NCI-H526 treated with DMSO at 0.1 percent for 48 hours (cell line): ENCODE data around the gene EIF4H.
"Not testable (repeated sequence)": the region's sequence is repeated elsewhere in the genome, so short reads cannot be mapped to it uniquely, and the experiment has no call there.

Experiments
- DNase-seq: peaks from one replicate; lab custom pipeline; 2025; lab: John Stamatoyannopoulos, UW

Gene EIF4H

GRCh38 chr7:74199551-74200355, 25.6 kb downstream of the EIF4H start:
- DNase-seq = no peak

- DNase-seq = no peak
Observed at GRCh38 chr7:74202841-74203556, 28.8 kb downstream of the EIF4H start.

DNA sequence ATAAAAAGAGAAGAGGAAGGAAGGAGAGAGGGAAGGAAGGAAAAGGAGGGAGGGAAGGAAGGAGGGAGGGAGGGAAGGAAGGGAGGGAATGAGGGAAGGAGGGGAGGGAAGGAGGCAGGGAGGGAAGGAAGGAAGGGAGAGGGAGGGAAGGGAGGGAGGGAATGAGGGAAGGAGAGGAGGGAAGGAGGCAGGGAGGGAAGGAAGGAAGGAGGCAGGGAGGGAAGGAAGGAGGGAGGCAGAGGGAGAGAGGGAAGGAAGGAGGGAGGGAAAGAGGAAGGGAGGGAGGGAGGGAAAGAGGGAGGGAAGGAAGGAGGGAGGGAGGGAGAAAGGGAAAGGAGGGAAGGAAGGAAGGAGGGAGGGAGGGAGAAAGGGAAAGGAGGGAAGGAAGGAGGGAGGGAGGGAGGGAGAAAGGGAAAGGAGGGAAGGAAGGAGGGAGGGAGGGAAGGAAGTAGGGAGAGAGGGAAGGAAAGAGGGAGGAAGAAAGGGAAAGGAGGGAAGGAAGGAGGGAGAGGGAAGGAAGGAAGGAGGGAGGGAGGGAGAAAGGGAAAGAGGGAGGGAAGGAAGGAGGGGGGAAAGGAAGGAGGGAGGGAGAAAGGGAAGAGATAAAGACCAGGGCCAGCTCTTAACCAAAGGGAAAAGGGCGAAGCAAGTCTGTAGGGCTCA, 29.9 kb downstream of the EIF4H start:
- no peak for DNase-seq

DNA sequence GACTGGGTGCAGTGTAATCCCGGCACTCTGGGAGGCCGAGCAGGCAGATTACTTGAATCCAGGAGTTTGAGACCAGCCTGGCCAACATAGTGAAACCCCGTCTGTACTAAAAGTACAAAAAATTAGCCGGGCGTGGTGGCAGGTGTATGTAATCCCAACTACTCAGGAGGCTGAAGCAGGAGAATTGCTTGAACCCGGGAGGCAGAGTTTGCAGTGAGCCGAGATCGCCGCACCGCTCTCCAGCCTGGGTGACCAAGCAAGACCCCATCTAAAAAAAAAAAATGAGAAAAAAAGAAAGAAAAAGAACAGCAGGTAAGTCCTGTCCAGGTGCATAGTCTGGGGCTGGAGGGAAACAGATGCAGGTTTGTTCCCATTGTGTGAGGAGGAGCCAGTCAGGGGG, 31.9 kb downstream of the EIF4H start:
- DNase-seq = not testable (repeated sequence)

DNA sequence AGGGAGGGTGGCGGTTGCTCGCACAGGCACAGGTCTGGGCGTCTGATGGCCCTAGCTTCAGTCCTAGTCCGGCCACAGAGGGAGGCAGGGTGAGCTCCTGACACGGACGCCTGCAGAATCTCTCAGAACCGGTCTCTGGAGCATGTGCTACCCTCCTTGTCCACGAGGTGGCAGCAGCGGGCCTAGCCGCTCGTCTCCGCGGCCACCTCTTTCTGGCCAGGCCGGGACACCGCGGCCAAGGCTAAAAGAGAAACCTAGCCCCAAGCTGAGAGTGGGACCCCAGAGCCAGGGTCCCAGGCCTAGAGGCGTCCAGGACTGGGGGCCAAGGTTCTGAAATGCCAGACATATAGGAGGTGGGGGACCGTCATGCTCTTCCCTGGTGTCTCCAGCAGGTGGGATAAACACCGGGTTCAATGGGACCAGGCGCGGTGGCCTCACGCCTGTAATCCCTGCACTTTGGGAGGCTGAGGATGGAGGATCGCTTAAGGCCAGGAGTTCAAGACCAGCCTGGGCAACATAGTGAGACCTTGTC, 32.5 kb downstream of the EIF4H start:
- no peak for DNase-seq

DNA sequence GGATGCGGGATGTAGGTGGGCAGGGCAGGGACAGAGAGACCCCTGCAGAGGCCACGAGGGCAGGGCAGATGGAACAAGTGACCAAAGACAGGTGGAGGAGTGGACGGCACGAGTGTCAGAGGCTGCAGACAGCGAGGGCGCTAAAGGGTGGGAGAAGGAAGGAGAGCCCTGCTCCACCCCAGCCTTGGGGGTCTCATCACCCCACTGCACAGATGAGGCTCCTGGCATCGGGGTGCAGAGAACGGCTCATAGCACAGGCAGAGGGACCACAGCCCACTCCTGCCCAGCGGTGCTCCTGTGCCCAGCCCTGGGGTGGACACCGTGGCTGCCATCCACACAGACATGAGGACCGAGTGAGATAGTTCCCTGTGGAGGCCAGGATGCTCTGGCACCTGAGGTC, 33.4 kb downstream of the EIF4H start:
- no peak for DNase-seq

DNA sequence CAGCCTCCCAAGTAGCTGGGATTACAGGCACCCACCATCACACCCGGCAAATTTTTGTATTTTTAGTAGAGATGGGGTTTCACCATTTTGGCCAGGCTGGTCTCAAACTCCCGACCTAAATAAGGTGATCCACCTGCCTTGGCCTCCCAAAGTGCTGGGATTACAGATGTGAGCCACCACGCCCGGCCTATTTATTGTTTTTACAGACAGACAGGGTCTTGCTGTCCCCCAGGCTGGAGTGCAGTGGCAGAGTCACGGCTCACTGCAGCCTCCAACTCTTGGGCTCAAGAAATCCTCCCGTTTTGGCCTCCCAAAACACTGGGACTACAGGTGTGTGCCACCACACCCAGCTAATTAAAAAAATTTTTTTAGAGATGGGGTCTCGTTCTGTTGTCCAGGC, 34.1 kb downstream of the EIF4H start:
- DNase-seq = not testable (repeated sequence)

- no peak for DNase-seq
Observed at GRCh38 chr7:74212661-74213060, 38.5 kb downstream of the EIF4H start.

DNA sequence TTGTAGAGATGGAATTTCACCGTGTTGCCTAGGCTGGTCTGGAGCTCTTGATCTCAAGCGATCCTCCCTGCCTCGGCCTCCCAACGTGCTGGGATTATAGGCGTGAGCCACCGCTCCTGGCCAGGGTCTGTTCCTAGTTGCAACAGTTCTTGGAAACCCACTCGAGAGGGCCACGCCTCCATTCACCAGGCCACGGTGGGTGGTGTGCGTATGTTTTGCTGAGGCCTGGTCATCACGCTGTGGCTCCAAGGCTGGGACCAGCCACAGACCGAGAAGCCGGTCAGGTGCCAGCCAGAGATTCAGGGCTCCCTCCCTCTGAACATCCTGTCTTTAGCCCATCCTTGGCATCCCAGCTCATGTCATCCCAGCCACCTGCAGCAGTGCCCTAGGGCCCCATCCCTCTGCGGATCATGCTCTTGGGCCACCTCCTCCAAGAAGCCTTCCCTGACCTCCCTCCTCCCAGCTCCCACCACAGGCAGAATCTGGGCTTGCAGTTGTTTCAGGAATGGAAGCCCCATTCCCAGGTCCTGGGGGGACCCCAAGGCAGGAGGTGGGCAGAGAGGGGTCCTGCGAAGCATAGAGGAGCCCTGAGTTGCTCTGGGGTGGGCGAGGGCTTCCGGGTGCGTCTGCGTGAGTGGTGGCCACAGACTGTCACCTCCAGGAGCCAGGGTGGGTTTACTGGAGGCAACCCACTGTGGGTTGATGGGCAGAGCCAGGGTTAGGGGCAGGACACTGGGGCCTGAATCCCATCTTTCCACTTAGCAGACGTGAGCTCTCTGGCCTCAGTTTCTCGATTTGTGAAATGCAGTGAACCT, 40.9 kb downstream of the EIF4H start:
- no peak for DNase-seq

DNA sequence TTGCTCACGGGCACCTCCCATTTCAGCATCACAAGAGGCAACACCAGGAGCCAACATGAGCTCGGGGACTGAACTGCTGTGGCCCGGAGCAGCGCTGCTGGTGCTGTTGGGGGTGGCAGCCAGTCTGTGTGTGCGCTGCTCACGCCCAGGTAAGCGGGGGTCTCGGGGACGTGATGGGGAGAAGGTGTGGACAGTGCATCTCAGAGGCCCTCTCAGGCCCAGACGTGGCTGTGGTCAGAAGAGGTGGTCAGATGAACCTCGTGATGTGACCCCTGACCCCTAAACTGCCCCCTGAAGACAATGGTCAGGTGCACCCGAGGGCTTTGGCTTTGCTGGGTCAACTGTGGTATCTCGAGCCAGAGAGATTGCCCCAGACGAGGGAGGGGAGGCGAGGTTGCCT, 41.8 kb downstream of the EIF4H start:
- no peak for DNase-seq

GRCh38 chr7:74216361-74216761, 42.2 kb downstream of the EIF4H start:
- no peak for DNase-seq

GRCh38 chr7:74217455-74218342, 43.5 kb downstream of the EIF4H start:
- DNase-seq = no peak

- DNase-seq = no peak
Observed at GRCh38 chr7:74218343-74218698, 44.2 kb downstream of the EIF4H start.

DNA sequence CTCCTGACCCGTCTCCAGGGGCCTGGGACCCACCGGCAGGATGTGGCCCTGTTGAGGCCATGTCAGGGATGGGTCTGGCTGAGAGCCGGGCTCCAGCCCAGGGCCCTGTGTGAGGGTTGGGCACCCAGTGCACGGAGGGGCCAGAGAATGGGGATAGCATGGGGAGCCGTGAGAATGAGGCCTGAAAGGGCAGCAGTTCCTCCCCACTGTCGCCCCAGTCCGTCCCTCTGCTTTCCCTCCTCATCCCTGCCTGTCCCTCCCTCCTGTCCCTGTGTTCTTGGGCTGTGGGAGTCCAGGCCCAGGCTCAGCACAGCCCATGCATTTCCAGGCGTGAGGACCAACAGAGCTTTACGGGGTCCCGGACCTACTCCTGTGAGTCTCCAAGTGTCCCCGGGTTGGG, 45.3 kb downstream of the EIF4H start:
- DNase-seq = no peak

GRCh38 chr7:74220229-74220628, 46.1 kb downstream of the EIF4H start:
- no peak for DNase-seq

DNA sequence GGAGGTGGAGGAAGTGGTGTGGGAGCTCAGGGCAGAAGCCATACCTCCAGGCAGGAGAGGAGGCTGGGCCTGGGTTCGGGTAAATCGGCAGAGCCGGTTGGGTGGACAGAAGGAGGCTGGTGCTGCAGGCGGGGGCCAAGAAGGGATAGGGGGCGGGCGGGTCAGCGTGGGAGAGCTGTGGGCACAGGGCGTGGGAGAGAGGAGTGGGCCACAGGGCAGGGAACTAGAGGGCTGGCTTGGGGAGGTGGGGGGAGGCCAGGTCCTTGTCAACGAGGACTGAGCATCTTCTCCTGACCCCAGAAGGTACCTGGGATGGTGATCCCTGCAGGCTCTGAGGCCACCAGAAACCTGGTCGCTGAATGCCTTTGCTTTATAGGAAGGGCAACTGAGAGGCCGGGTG, 47.6 kb downstream of the EIF4H start:
- DNase-seq = no peak

DNA sequence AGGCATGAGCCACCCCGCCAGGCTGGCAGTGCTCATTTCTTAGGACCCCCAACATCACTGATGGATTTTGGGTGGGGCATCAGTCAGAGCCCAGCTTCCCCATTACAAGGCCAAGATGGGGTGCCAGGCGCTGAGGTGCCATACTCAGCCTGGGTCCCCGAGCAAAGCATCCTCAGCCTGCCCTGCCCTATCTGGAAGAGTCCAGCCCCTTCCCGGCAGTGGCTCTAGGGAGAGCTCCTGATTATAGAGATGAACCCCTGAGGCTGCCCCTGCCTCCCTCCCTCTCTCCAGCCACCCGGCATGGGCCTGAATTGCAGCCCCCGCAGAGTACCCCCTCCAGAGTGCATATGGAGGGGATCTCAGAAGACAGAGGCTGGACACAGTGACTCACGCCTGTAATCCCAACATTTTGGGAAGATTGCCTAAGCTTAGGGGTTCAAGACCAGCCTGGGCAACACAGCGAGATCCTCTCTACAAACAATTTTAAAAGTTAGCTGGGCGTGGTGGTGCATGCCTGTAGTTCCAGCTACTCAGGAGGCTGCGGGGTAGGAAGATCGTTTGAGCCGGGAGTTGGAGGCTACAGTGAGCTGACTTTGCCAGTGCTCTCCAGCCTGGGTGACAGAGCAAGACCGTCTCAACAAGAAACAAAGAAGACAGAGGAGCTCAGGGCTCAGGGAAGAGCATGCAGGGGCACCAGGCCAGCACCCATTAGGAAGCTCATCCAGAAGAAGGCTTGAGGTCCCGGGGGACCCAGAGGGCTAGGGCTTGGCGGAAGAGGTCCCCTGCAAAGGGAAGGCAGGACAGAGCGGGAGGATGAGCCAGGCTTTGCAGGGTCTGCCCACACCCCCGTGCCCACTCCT, 48.9 kb downstream of the EIF4H start:
- no peak for DNase-seq

- peak; percentile 31 for DNase-seq
Observed at GRCh38 chr7:74223711-74224510, 49.8 kb downstream of the EIF4H start.

DNA sequence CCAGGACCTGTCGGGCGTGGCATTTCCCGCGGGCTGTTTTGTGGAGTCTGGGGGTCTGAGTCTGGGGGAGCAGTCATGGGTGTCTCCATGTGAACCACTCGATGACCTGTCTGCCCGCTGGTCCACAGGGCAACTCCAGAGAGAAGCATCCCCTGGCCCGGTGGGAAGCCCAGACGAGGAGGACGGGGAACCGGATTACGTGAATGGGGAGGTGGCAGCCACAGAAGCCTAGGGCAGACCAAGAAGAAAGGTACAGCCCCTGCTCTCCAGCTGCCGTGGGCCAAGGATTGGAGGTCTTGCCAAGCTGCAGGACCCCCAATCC, 50.3 kb downstream of the EIF4H start:
- no peak for DNase-seq
